ENCODE data around the gene NID1. TPM values are rescaled to one million over a fixed set of nuclear protein-coding genes. Genes with fewer than 3 reads are reported as not detected.
A peak's percentile ranks its signal among the peaks of the same experiment; 100 is the strongest.

Gene NID1
- total RNA-seq, 4 donors from 2014 or later = 23.4 to 80.0 (median 30.7) TPM

GRCh38 chr1:235995511-235995910 lies 69.4 kb downstream of the NID1 start:
- H3K4me3 ChIP-seq (ENCODE audit: low read depth, poor library complexity, severe bottlenecking) = no peak overlapping the region
- DNase-seq (ENCODE audit: low spot score in 2 of 2) = no peak
- TF ChIP-seq POLR2A (IDR thresholded peaks at IDR 0.05) (no peak), CTCF (IDR thresholded peaks at IDR 0.05) (no peak)
- WGBS, 2 donors = 93 to 94% methylated on average over 3 of the region's 3 CpGs
- intact Hi-C loops (cut with DNase I; ENCODE audit: low total_unique reads) = no loop called here

- DNase-seq (ENCODE audit: low spot score in 2 of 2) = peak in 1 of 2 donors; percentile 77
- 96 to 97% methylated on average over 23 to 31 of the region's 31 CpGs for WGBS, 2 donors
- H3K4me3 ChIP-seq (ENCODE audit: low read depth, poor library complexity, severe bottlenecking) = no peak overlapping the region
- intact Hi-C loops (cut with DNase I; ENCODE audit: low total_unique reads) = no loop called here
- no peak for TF ChIP-seq POLR2A (IDR thresholded peaks at IDR 0.05)
- TF ChIP-seq CTCF (IDR thresholded peaks at IDR 0.05) = no peak
Observed at GRCh38 chr1:235993652-235994051, 71.2 kb downstream of the NID1 start.

GRCh38 chr1:235992868-235993267 lies 72.0 kb downstream of the NID1 start:
- no peak overlapping the region for H3K4me3 ChIP-seq (ENCODE audit: low read depth, poor library complexity, severe bottlenecking)
- WGBS, 2 donors = 90 to 91% methylated on average over 7 of the region's 7 CpGs
- DNase-seq (ENCODE audit: low spot score in 2 of 2) = peak in 1 of 2 donors; percentile 71
- TF ChIP-seq CTCF (IDR thresholded peaks at IDR 0.05) = no peak
- TF ChIP-seq POLR2A (IDR thresholded peaks at IDR 0.05) = no peak
- intact Hi-C loops (cut with DNase I; ENCODE audit: low total_unique reads) = no loop called here

GRCh38 chr1:235992346-235992745 lies 72.5 kb downstream of the NID1 start:
- intact Hi-C loops (cut with DNase I; ENCODE audit: low total_unique reads) = no loop called here
- TF ChIP-seq POLR2A (IDR thresholded peaks at IDR 0.05) (no peak), CTCF (IDR thresholded peaks at IDR 0.05) (no peak)
- peak in 1 of 2 donors; percentile 76 for DNase-seq (ENCODE audit: low spot score in 2 of 2)

GRCh38 chr1:235990330-235990795 lies 74.5 kb downstream of the NID1 start:
- intact Hi-C loops (cut with DNase I; ENCODE audit: low total_unique reads) = no loop called here
- no peak for DNase-seq (ENCODE audit: low spot score in 2 of 2)
- TF ChIP-seq POLR2A (IDR thresholded peaks at IDR 0.05) = no peak
- no peak for TF ChIP-seq CTCF (IDR thresholded peaks at IDR 0.05)
- WGBS, 2 donors = 47 to 56% methylated on average over 3 of the region's 3 CpGs
- no peak overlapping the region for H3K4me3 ChIP-seq (ENCODE audit: low read depth, poor library complexity, severe bottlenecking)

More at GRCh38 chr1:235992346-235992745, 72.5 kb downstream of the NID1 start:
- WGBS, 2 donors = 92 to 94% methylated on average over 13 of the region's 13 CpGs
- H3K4me3 ChIP-seq (ENCODE audit: low read depth, poor library complexity, severe bottlenecking) = no peak overlapping the region

GRCh38 chr1:235989105-235989504 lies 75.8 kb downstream of the NID1 start:
- intact Hi-C loops (cut with DNase I; ENCODE audit: low total_unique reads) = no loop called here
- no peak overlapping the region for H3K4me3 ChIP-seq (ENCODE audit: low read depth, poor library complexity, severe bottlenecking)
- no peak for DNase-seq (ENCODE audit: low spot score in 2 of 2)
- TF ChIP-seq CTCF (IDR thresholded peaks at IDR 0.05) = no peak
- TF ChIP-seq POLR2A (IDR thresholded peaks at IDR 0.05) = no peak
- WGBS, 2 donors = 71 to 91% methylated on average over 1 of the region's 1 CpG
